Adrenal gland (tissue), 12 donors: ENCODE results near the gene ARVCF. TPM values are rescaled to one million over a fixed set of nuclear protein-coding genes. Genes with fewer than 3 reads are reported as not detected.

ENCODE experiments used
- DNase-seq, 7 donors: peaks; one replicate each; pipeline ENCODE4 v3.0.0-alpha.2; 2019 to 2020
- H3K27ac ChIP-seq, 5 donors: fragments of 200-600 bp; sonication (generic) in 4 of 5; 1 replicate in 3 of 5; 2 replicates in 2 of 5; pipeline versions ENCODE4 v1.5.1 to v1.8.0; 2016 to 2020; ENCODE audit warnings: mild to moderate bottlenecking in 1 of 5
- H3K27me3 ChIP-seq: fragments of 200-600 bp; 2 replicates; pipeline ENCODE4 v1.8.0; 2021
- H3K36me3 ChIP-seq, 2 donors: fragments of 200-600 bp; replicated peaks in 1 of 2; 1 replicate in 1 of 2; 2 replicates in 1 of 2; pipeline versions ENCODE4 v1.5.1 to v1.8.0; 2018 to 2022
- H3K4me1 ChIP-seq, 2 donors: fragments of 200-600 bp; replicated peaks in 1 of 2; 1 replicate in 1 of 2; 2 replicates in 1 of 2; pipeline versions ENCODE4 v1.5.1 to v1.8.0; 2018 to 2021
- H3K4me3 ChIP-seq, 4 donors: fragments of 200-600 bp; sonication (generic) in 3 of 4; one replicate each; pipeline ENCODE4 v1.5.1; 2016 to 2018
- H3K9me3 ChIP-seq, 3 donors: fragments of 200-600 bp; sonication (generic) in 1 of 3; replicated peaks in 1 of 3; 1 replicate in 2 of 3; 2 replicates in 1 of 3; pipeline versions ENCODE4 v1.5.1 to v1.8.0; 2016 to 2021
- POLR2A ChIP-seq, 2 donors: fragments of 450-650 bp; IDR thresholded peaks; one replicate each; pipeline ENCODE4 v1.6.1; 2017; ENCODE audit warnings: antibody characterized with exemption in 2 of 2, mild to moderate bottlenecking in 2 of 2, moderate library complexity in 1 of 2
- WGBS, 4 donors: extraction: QIAGEN DNeasy Blood & Tissue Kit in 2 of 4; methylation state at CpG; one replicate each; pipeline versions ENCODE4 v1.1.5 to v1.1.7; 2013 to 2017; 5-methylcytosine and 5-hydroxymethylcytosine counted together
- intact Hi-C, 2 donors: fragments of 100-400 bp; cut with DNase I; formaldehyde crosslinking; loops; one replicate each; pipeline versions ENCODE4 v1.14.1 to v1.15.0; 2022 to 2023
- polyA plus RNA-seq, 3 donors: library from polyadenylated mRNA; stranded (reverse); fragments of 200-250 nt in 2 of 3; fragments of 350-450 nt in 1 of 3; fragmentation: Illumina TruSeq in 1 of 3; extraction: RNeasy Lipid Tissue Mini Kit (QIAGEN cat#74804) in 1 of 3; gene quantifications; one replicate each; pipeline ENCODE4 v1.2.3, GENCODE V29; 2013 to 2014
- total RNA-seq, 9 donors: library from RNA; depleted of rRNA in 4 of 9; stranded (reverse); fragments of >200 nt in 4 of 9; fragments of 120-200 nt in 1 of 9; fragmentation: NEBNext Ultra II Directional in 1 of 9; extraction: Animal tissue kit (Norgen Biotek cat#: 25700) in 1 of 9; gene quantifications; one replicate each; pipeline versions ENCODE4 v1.1.0 to v1.2.4, GENCODE V29; 2013 to 2023
- TF ChIP-seq, protein P1 (sequence below), 6 experiments: fragments of 450-650 bp in 4 of 6; fragments of 200-600 bp in 2 of 6; sonication (generic) in 1 of 6; IDR thresholded peaks; 1 replicate in 5 of 6; 2 replicates in 1 of 6; pipeline versions ENCODE4 v1.5.1 to v1.8.0; 2016 to 2021; ENCODE audit warnings: antibody characterized with exemption in 6 of 6, mild to moderate bottlenecking in 2 of 6, moderate library complexity in 1 of 6
- donor health status: healthy with polysubstance abuse.
- donor health status: Bipolar disorder and iron deficiency.
- donor health status: DM: yes; HTN: yes; CAD: no.
- donor health status: DM: no; HTN: no; CAD: no.
- donor health status: DM: no; HTN: no; CAD: no.
- donor health status: DM: yes; HTN: yes; CAD: no.

Gene ARVCF
- total and polyA plus RNA-seq, 12 donors: 1.2 to 74.8 (median 18.6) TPM

DNA sequence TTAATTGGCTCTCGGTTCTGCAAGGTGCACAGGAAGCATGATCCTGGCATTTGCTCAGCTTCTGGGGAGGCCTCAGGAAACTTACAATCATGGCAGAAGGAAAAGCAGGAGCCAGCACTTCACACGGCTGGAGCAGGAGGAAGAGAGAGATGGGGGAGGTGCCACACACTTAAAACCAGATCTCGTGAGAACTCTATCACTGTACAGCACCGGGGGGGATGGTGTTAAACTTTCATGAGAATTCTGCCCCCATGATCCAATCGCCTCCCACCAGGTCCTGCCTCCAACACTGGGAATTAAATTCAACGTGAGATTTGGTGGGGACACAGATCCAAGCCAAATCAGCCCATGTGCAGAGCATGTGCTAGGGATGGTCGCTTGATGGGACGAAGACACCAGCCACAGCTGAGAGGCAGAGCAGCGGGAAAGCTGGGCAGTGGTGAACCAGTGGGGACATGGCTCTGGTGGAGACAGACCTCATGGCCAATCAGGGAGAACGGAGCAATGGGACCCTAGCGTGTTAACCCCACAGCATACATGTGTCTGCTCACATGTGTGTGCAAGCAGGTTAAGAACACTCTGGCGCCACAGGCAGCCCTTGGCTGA lies 10.5 kb upstream of the ARVCF start:
- H3K4me3 ChIP-seq: no peak overlapping the region
- no peak overlapping the region for H3K27ac ChIP-seq
- DNase-seq: peak in 1 of 7 donors; percentile 8
- intact Hi-C loops: no loop called here
- no peaks in the 10 kb centered on the region for H3K9me3 ChIP-seq
- peaks cover 0 to 6% of the 10 kb centered on the region in 2 donors for H3K36me3 ChIP-seq
- WGBS, 4 donors: 83 to 89% (median 88%) methylated on average over 12 of the region's 12 CpGs
- peaks cover 9 to 29% of the 10 kb centered on the region in 2 donors for H3K4me1 ChIP-seq
- no peaks in the 10 kb centered on the region for H3K27me3 ChIP-seq
- no peak for TF ChIP-seq POLR2A (IDR thresholded peaks at IDR 0.05)
- TF ChIP-seq, protein P1, sequence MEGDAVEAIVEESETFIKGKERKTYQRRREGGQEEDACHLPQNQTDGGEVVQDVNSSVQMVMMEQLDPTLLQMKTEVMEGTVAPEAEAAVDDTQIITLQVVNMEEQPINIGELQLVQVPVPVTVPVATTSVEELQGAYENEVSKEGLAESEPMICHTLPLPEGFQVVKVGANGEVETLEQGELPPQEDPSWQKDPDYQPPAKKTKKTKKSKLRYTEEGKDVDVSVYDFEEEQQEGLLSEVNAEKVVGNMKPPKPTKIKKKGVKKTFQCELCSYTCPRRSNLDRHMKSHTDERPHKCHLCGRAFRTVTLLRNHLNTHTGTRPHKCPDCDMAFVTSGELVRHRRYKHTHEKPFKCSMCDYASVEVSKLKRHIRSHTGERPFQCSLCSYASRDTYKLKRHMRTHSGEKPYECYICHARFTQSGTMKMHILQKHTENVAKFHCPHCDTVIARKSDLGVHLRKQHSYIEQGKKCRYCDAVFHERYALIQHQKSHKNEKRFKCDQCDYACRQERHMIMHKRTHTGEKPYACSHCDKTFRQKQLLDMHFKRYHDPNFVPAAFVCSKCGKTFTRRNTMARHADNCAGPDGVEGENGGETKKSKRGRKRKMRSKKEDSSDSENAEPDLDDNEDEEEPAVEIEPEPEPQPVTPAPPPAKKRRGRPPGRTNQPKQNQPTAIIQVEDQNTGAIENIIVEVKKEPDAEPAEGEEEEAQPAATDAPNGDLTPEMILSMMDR (IDR thresholded peaks at IDR 0.05): no peak

DNA sequence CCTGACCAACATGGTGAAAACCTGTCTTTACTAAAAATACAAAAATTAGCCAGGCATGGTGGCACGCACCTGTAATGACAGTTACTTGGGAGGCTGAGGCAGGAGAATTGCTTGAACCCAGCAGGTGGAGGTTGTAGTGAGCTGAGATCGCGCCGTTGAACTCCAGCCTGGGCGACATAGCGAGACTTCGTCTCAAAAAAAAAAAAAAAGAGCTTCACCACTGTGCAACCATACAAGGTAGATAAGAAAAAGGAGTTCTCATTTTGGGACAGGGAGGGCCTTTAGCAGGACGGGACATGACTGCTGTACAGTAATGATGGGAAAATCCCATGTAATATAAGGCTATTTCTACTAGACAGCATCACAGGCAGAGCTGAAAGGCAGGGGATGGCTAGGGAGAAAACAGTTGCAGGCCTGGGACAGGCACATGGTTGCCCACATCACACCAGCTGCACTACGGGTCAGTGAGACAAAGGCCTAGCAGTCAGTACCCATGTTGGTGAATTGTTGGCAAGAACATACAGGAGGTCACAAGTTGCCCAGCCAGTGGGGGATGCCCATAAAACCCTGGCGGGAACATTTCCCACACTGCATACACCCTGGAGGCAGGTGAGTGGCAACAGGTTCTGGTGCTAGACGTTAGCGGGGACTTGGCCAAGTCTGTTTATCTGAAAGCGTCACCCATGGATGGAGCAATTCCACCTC lies 9.7 kb upstream of the ARVCF start:
- intact Hi-C loops: no loop called here
- Histone ChIP-seq H3K4me1 (peaks cover 15 to 33% of the 10 kb centered on the region in 2 donors), H3K4me3 (no peak overlapping the region), H3K36me3 (peaks cover 0 to 2% of the 10 kb centered on the region in 2 donors), H3K27ac (no peak overlapping the region), H3K27me3 (no peaks in the 10 kb centered on the region), H3K9me3 (no peaks in the 10 kb centered on the region)
- TF ChIP-seq, protein P1 (IDR thresholded peaks at IDR 0.05): no peak
- no peak for TF ChIP-seq POLR2A (IDR thresholded peaks at IDR 0.05)
- DNase-seq: peak in 1 of 7 donors; percentile 9
- 96 to 98% (median 98%) methylated on average over 12 to 13 of the region's 13 CpGs for WGBS, 4 donors

DNA sequence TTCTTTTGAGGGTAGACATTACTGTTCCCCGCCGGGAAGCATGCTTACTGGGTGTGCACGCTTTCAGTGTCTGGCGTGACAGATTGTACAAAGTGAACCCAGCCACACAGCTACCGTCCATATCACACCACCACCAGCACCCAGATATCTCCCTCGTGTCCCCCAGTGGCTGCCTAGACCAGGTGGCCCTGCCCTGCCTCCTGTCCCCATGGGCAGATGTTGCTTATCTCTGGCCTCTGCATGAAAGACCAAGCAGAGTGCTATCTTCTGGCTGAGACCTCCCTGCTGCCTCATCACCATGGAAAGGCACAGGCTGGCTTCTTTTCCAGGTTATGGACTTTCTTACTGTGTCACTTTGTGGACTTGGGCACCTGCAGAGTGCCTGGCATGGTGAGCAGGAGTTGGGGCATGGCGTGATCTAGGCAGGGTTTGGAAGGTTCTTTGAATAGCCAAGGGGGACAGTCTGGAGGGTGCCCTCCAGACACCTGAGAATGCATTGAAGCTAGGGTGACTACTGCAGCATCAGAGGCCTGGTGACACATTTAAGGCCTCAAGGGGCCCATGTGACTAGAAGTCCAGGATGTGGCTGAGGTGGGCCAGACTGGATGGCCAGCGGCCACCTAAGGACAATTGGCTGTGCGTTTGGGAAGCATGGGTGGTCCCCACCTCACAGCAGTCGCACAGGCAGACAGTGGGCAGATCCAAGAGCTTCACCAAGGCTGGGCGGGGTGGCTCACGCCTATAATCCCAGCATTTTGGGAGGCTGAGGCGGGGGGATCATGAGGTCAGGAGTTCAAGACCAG lies 9.0 kb upstream of the ARVCF start:
- no peak overlapping the region for H3K27ac ChIP-seq
- intact Hi-C loops: no loop called here
- no peaks in the 10 kb centered on the region for H3K27me3 ChIP-seq
- H3K36me3 ChIP-seq: no peaks in the 10 kb centered on the region
- H3K4me3 ChIP-seq: no peak overlapping the region
- TF ChIP-seq, protein P1 (IDR thresholded peaks at IDR 0.05): no peak
- TF ChIP-seq POLR2A (IDR thresholded peaks at IDR 0.05): no peak
- 95 to 98% (median 96%) methylated on average over 3 to 13 of the region's 13 CpGs for WGBS, 4 donors
- peaks cover 17 to 33% of the 10 kb centered on the region in 2 donors for H3K4me1 ChIP-seq
- peak in 1 of 7 donors; percentile 12 for DNase-seq
- no peaks in the 10 kb centered on the region for H3K9me3 ChIP-seq
